HEK293T (cell line): ENCODE data around the gene OR14I1.
"Not testable (repeated sequence)": the region's sequence is repeated elsewhere in the genome, so short reads cannot be mapped to it uniquely, and the experiment has no call there.

Experiments
- ARNT ChIP-seq: fragments of 450-650 bp; IDR thresholded peaks from 2 replicates; pipeline ENCODE4 v1.6.1; 2017; ENCODE audit warnings: mild to moderate bottlenecking
- BHLHE40 ChIP-seq: fragments of 450-650 bp; IDR thresholded peaks from 2 replicates; pipeline ENCODE4 v1.6.1; 2016; ENCODE audit warnings: mild to moderate bottlenecking, moderate library complexity, borderline replicate concordance
- CTBP1 ChIP-seq: fragments of 450-650 bp; IDR thresholded peaks from 2 replicates; pipeline ENCODE4 v1.6.1; 2016; ENCODE audit warnings: borderline replicate concordance
- FOXA1 ChIP-seq: fragments of 450-650 bp; IDR thresholded peaks from 2 replicates; pipeline ENCODE4 v1.6.1; 2016; ENCODE audit warnings: mild to moderate bottlenecking
- L3MBTL2 ChIP-seq: fragments of 450-650 bp; conservative IDR thresholded peaks from 2 replicates; pipeline ENCODE4 v1.6.1; 2016; ENCODE audit warnings: mild to moderate bottlenecking
- SP1 ChIP-seq: fragments of 450-650 bp; IDR thresholded peaks from 2 replicates; pipeline ENCODE4 v1.6.1; 2017
- TF ChIP-seq, protein P1 (sequence below): fragments of 450-650 bp; IDR thresholded peaks from 2 replicates; pipeline ENCODE4 v1.6.1; 2016

DNA sequence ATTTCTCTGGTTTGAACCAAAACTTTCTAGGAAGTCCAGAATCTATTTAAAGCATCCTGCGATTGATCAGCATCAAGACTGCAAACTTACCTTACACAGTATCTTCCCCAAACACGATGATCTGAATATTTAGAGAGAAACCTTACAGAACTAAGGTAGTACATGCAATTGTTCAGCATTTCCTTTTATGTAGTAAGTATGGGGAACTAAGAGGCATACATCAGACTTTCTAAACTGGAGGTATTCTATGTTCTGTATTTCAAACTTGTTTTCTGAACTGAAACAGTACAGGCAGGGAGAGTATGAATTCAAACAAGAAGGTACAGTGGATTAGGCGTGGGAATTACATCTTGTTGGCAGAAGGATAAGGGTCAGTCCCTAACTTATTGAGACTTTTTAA is 47.2 kb downstream of the OR14I1 start, which contains the start of gene OR2T27:
- not testable (repeated sequence) for TF ChIP-seq ARNT, BHLHE40, L3MBTL2, SP1, FOXA1, CTBP1
- TF ChIP-seq, protein P1, sequence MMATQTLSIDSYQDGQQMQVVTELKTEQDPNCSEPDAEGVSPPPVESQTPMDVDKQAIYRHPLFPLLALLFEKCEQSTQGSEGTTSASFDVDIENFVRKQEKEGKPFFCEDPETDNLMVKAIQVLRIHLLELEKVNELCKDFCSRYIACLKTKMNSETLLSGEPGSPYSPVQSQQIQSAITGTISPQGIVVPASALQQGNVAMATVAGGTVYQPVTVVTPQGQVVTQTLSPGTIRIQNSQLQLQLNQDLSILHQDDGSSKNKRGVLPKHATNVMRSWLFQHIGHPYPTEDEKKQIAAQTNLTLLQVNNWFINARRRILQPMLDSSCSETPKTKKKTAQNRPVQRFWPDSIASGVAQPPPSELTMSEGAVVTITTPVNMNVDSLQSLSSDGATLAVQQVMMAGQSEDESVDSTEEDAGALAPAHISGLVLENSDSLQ, result not testable (repeated sequence)
